GM13976 (cell line): Measurements from ENCODE around the gene ARFGEF3.

Experiments
- DNase-seq: peaks from one replicate; pipeline ENCODE4 v3.0.0; 2012; ENCODE audit warnings: low spot score
- in situ Hi-C: fragments of 300-500 bp; cut with MboI; formaldehyde crosslinking; loops from one replicate; pipeline ENCODE4 v1.12.0; 2022; ENCODE audit warnings: low sequenced_read_pairs, mixed read lengths, inconsistent platforms; ENCODE audit not compliant: unreplicated experiment
- TF ChIP-seq, protein P1 (sequence below): IDR thresholded peaks from 2 replicates; pipeline ENCODE4 v1.5.1; 2012; ENCODE audit warnings: borderline replicate concordance, mild to moderate bottlenecking; ENCODE audit not compliant: insufficient read depth; ENCODE audit errors: extremely low read depth, missing control alignments, control extremely low read depth

The ARFGEF3 gene

DNA sequence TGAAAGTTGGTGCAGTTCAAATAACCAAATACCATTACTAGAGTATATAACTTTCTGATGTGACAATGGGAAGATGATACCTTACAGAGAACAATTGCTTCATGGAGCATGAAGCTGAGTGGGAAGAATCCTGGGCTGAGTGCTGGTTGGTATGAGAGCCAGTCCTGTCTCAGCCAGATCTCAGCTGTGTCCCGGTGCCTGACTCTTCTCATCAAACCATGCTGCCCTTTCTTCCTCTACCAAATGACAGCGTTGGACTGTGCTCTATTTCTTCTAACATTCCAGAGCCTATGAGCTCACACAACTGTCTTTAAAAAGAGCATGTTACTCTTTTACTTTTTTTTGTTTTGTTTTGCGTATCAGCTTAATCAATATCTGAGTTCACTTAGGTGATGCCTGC, 84.0 kb downstream of the ARFGEF3 start:
- in situ Hi-C loops, result no loop called here
- no peak for DNase-seq
- TF ChIP-seq, protein P1, sequence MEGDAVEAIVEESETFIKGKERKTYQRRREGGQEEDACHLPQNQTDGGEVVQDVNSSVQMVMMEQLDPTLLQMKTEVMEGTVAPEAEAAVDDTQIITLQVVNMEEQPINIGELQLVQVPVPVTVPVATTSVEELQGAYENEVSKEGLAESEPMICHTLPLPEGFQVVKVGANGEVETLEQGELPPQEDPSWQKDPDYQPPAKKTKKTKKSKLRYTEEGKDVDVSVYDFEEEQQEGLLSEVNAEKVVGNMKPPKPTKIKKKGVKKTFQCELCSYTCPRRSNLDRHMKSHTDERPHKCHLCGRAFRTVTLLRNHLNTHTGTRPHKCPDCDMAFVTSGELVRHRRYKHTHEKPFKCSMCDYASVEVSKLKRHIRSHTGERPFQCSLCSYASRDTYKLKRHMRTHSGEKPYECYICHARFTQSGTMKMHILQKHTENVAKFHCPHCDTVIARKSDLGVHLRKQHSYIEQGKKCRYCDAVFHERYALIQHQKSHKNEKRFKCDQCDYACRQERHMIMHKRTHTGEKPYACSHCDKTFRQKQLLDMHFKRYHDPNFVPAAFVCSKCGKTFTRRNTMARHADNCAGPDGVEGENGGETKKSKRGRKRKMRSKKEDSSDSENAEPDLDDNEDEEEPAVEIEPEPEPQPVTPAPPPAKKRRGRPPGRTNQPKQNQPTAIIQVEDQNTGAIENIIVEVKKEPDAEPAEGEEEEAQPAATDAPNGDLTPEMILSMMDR, result no peak

DNA sequence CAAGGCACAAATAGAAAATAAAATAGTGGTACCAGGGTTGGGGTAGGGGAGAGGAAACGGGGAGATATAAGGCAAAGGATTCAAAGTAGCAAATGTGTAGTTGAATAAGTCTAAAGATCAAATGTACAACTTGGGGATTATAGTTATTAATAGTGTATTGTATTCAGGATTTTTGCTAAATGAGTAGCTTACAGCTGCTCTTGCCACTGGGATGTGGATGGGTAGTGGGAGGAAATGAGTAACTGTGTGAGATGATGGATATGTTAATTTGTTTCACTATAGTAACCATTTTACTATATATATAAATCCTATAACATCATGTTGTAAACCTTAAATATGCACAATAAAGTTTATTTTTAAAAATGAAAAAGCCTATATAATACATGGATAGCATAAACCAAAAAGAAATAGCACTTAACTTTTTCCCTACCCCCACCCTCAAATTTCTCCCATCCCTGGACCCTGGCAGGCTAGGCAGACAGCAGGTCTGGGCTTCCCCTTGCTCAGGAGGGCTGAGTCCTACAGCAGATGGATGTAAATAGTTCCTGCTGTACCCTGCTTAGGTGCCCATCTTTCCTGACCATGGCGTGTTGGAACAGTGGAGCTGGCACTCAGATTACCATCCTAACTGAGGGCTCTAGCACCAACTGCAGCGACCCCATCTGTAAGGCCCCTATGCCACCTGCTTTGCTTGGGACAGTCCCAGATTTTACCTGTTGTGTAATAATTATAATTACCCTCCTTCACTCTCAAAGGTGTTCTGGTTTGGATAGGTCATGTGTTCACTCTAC, 85.1 kb downstream of the ARFGEF3 start:
- no peak for DNase-seq
- in situ Hi-C loops, result no loop called here
- TF ChIP-seq, protein P1, result no peak

DNA sequence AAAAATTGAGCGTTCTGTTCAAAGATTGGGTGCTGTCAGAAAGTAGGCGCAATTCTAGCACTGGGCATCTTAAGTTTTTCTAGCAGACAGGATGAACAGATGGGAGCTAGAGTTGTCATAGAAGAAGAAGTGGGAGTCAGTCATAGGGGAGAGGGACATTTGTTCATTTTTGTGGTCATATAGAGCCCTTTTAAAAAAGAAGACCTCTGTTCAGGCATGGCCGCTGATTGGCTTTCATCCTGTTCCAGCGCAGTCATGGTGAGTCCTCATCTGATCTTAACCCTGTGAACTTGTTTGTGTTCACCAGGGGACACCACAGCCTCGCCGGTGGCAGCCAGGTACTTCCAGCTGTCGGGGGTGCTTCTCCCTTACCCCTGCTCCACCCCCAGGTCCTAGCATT, 86.3 kb downstream of the ARFGEF3 start:
- in situ Hi-C loops, result no loop called here
- TF ChIP-seq, protein P1, result no peak

DNA sequence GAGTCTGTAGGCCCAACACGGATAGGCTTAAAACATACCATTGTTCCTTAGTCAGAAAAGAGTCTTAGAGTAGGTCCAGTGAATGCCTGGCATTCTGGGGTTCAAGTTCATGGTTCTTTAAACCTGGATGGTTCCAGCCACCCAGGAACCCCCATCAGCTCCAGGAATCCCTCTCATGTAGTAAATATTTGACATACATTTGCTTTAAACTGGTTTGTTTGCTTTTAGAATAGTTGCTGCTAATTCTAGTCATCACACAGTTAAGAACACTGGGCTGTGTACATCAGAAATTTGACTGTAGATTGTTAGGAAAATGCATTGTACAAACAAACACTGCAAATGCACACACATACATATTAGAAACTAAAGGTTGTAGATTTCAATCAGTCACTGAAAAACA, 87.1 kb downstream of the ARFGEF3 start:
- in situ Hi-C loops, result no loop called here
- TF ChIP-seq, protein P1, result no peak
- no peak for DNase-seq

More for the DNA sequence above, 86.3 kb downstream of the ARFGEF3 start:
- no peak for DNase-seq

DNA sequence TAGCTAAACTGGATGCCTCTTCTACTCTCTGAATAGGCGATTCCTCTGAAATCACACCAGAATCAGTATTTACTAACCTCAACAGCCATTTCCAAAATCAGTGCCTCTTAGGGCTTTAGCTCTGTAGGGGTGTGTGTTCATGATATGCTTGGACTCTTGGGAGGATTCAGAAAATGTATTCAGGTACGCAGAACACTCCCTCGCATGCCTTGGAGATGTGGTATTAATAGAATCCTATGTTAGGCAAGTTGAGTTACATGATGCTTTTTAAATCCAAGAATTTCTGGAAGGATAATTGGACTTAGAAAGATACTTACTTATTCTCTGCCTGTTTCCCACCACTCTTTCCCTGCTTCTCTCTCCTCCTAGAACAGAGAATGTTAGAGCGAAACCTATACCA, 88.3 kb downstream of the ARFGEF3 start:
- TF ChIP-seq, protein P1, result no peak
- in situ Hi-C loops, result no loop called here
- no peak for DNase-seq

DNA sequence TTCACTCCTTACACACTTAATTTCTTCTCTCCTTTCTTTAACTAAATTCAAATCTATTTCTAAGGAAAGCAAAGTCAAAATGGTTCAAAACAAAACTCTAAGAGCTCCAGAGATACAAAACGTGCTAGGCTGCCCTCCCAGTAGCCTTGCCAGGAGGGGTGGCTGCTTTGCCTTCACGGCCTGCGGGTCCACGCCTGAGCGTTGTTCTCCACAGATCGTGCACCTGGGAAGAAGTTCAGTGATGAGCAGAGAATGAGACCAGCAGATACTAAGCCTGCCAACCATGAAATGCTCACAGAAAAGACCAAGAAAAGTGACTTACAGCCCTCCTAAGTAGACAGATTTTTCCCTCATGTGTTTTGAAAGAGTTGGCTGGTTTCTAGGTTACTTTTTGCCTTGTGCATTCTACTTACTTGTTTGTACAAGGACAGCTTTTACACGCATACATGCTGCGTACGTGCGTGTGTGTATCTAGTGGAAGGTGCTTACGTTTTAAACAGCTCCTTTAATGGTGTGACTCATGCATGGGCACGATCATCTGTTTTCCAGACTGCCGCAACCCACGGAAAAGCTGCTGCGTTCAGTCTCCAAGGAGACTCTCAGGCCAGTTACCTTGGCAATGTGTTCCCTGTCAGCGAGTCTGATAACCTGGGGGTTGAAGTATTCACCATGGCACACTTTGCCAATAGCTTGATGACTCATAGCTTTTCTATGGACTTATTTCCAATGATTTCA, 88.9 kb downstream of the ARFGEF3 start:
- TF ChIP-seq, protein P1, result no peak

DNA sequence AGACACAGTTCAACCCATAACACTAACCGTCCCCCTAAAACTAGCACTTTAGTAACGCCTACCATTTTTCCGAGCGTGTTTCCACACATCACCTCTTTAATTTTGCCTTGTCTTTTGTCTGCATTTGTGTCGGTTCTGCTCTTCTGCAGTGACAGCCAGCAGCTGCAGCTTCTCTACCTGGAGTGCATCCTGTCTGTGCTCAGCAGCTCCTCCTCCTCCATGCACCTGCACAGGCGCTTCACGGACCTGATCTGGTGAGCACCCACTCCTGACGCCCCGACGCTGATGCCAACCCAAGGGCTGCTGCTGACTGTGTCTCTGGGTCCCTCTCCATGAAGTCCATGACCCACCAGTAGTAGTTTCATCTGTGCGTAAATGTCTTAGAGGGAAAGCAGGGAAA, 92.0 kb downstream of the ARFGEF3 start:
- no peak for DNase-seq
- TF ChIP-seq, protein P1, result no peak
- in situ Hi-C loops, result no loop called here

More for the DNA sequence above, 88.9 kb downstream of the ARFGEF3 start:
- no peak for DNase-seq
- in situ Hi-C loops, result no loop called here
